Mucosa of rectum (tissue), 2 donors: ENCODE data around the gene MYH6.
"Not testable (repeated sequence)": the region's sequence is repeated elsewhere in the genome, so short reads cannot be mapped to it uniquely, and the experiment has no call there.

Experiments used
- H3K27ac ChIP-seq, 2 donors: one replicate each; pipeline ENCODE4 v1.7.0; 2013; ENCODE audit warnings: inconsistent platforms in 2 of 2, low read depth in 2 of 2, low read length in 2 of 2
- H3K27me3 ChIP-seq, 2 donors: one replicate each; pipeline ENCODE4 v1.7.0; 2013; ENCODE audit warnings: low read length in 2 of 2; ENCODE audit not compliant: control insufficient read depth in 2 of 2, insufficient read depth in 2 of 2
- H3K36me3 ChIP-seq, 2 donors: one replicate each; pipeline ENCODE4 v1.7.0; 2013; ENCODE audit warnings: low read length in 2 of 2; ENCODE audit not compliant: control insufficient read depth in 2 of 2, insufficient read depth in 2 of 2
- H3K4me1 ChIP-seq, 2 donors: one replicate each; pipeline ENCODE4 v1.7.0; 2013; ENCODE audit warnings: low read length in 2 of 2, mild to moderate bottlenecking in 1 of 2; ENCODE audit not compliant: control insufficient read depth in 2 of 2, insufficient read depth in 2 of 2
- H3K4me3 ChIP-seq, 2 donors: one replicate each; pipeline ENCODE4 v1.7.0; 2013; ENCODE audit warnings: low read length in 2 of 2
- H3K9ac ChIP-seq, 2 donors: one replicate each; pipeline ENCODE4 v1.7.0; 2013; ENCODE audit warnings: low read length in 2 of 2, low read depth in 1 of 2, mild to moderate bottlenecking in 1 of 2
- H3K9me3 ChIP-seq, 2 donors: one replicate each; pipeline ENCODE4 v1.7.0; 2013; ENCODE audit warnings: low read length in 2 of 2; ENCODE audit not compliant: control insufficient read depth in 2 of 2
- donor health status: healthy.
- donor health status: Normal muscosa, but diverticular disease.

The MYH6 gene

DNA sequence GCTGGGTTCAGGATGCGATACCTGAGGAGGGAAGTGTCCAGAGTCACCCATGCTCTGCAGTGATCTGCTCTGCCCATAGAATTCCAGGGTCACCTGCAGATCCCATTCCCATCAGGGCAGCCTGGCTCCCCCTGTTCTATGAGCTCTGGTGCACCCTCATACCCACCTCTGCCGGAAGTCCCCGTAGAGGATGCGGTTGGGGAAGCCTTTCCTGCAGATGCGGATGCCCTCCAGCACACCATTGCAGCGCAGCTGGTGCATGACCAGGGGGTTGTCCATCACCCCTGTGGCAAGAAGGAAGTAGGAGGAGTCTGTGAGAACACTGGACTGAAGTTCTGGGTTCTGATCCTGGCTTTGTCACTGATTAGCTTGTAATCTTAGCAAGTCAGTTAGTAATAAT, 17.7 kb upstream of the MYH6 start:
- H3K36me3 ChIP-seq, H3K27ac ChIP-seq, H3K9ac ChIP-seq, H3K4me1 ChIP-seq, H3K27me3 ChIP-seq, H3K9me3 ChIP-seq, H3K4me3 ChIP-seq: not testable (repeated sequence)

- H3K9ac ChIP-seq = no peak overlapping the region
- H3K36me3 ChIP-seq = no peaks in the 10 kb centered on the region
- H3K4me1 ChIP-seq = no peaks in the 10 kb centered on the region
- H3K9me3 ChIP-seq = no peaks in the 10 kb centered on the region
- no peak overlapping the region for H3K27ac ChIP-seq
- H3K4me3 ChIP-seq = no peak overlapping the region
- H3K27me3 ChIP-seq = peaks cover 0 to 4% of the 10 kb centered on the region in 2 donors
These were observed 17.1 kb upstream of the MYH6 start for GRCh38 chr14:23425169-23425568.

GRCh38 chr14:23423657-23424056, 15.6 kb upstream of the MYH6 start:
- Histone ChIP-seq H3K9ac (no peak overlapping the region), H3K4me1 (no peaks in the 10 kb centered on the region), H3K36me3 (no peaks in the 10 kb centered on the region), H3K9me3 (no peaks in the 10 kb centered on the region), H3K27ac (no peak overlapping the region), H3K4me3 (no peak overlapping the region), H3K27me3 (peaks cover 0 to 4% of the 10 kb centered on the region in 2 donors)

DNA sequence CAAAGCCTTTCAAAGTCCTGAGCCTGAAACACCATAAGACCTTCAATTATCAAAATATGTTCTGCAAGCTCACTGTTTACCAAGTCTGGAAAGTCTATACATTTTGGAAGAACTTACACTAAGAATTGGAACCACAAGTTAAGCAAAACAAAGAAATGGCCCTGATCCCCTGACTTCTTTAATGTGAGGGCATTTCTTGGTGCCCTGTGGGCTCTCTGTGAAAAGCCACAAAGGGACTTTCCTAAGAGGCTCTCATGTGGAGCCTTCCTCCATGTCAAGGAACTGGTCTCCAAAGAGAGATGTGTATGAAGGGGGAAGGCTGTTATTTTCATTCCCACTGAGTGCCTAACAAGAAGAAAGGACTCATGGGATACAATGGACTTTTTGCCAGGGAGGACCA, 13.5 kb upstream of the MYH6 start:
- Histone ChIP-seq H3K4me3 (no peak overlapping the region), H3K9ac (no peak overlapping the region), H3K4me1 (no peaks in the 10 kb centered on the region), H3K27me3 (no peaks in the 10 kb centered on the region), H3K27ac (no peak overlapping the region), H3K36me3 (no peaks in the 10 kb centered on the region), H3K9me3 (no peaks in the 10 kb centered on the region)

GRCh38 chr14:23419646-23420045, 11.6 kb upstream of the MYH6 start:
- H3K9ac ChIP-seq, H3K27ac ChIP-seq, H3K9me3 ChIP-seq, H3K27me3 ChIP-seq, H3K36me3 ChIP-seq, H3K4me3 ChIP-seq, H3K4me1 ChIP-seq: not testable (repeated sequence)

GRCh38 chr14:23418021-23418420, 9.9 kb upstream of the MYH6 start:
- no peaks in the 10 kb centered on the region for H3K27me3 ChIP-seq
- H3K4me3 ChIP-seq = no peak overlapping the region
- H3K9me3 ChIP-seq = no peaks in the 10 kb centered on the region
- no peaks in the 10 kb centered on the region for H3K36me3 ChIP-seq
- no peak overlapping the region for H3K27ac ChIP-seq
- no peaks in the 10 kb centered on the region for H3K4me1 ChIP-seq
- no peak overlapping the region for H3K9ac ChIP-seq

- H3K4me3 ChIP-seq, H3K9ac ChIP-seq, H3K27me3 ChIP-seq, H3K9me3 ChIP-seq, H3K27ac ChIP-seq, H3K36me3 ChIP-seq, H3K4me1 ChIP-seq: not testable (repeated sequence)
These were observed 9.2 kb upstream of the MYH6 start for GRCh38 chr14:23417269-23417668.

- H3K4me1 ChIP-seq = no peaks in the 10 kb centered on the region
- no peak overlapping the region for H3K4me3 ChIP-seq
- no peaks in the 10 kb centered on the region for H3K36me3 ChIP-seq
- H3K9me3 ChIP-seq = no peaks in the 10 kb centered on the region
- H3K27me3 ChIP-seq = no peaks in the 10 kb centered on the region
- no peak overlapping the region for H3K9ac ChIP-seq
- H3K27ac ChIP-seq = no peak overlapping the region
These were observed 8.7 kb upstream of the MYH6 start for GRCh38 chr14:23416801-23417200.

GRCh38 chr14:23415821-23416778, 8.0 kb upstream of the MYH6 start:
- Histone ChIP-seq H3K9ac (no peak overlapping the region), H3K36me3 (no peaks in the 10 kb centered on the region), H3K9me3 (no peaks in the 10 kb centered on the region), H3K4me1 (no peaks in the 10 kb centered on the region), H3K27me3 (no peaks in the 10 kb centered on the region), H3K4me3 (no peak overlapping the region), H3K27ac (no peak overlapping the region)

GRCh38 chr14:23414906-23415820, 7.1 kb upstream of the MYH6 start:
- no peak overlapping the region for H3K9ac ChIP-seq
- H3K27ac ChIP-seq = no peak overlapping the region

More at GRCh38 chr14:23414906-23415820, 7.1 kb upstream of the MYH6 start:
- Histone ChIP-seq H3K9me3 (no peaks in the 10 kb centered on the region), H3K36me3 (no peaks in the 10 kb centered on the region), H3K4me3 (no peak overlapping the region), H3K4me1 (no peaks in the 10 kb centered on the region), H3K27me3 (no peaks in the 10 kb centered on the region)
